Germinal center (tissue), 1 donor: ENCODE data around the gene IGFBP7.
A peak's percentile ranks its signal among the peaks of the same experiment; 100 is the strongest.

Experiments
- DNase-seq: peaks from one replicate; pipeline ENCODE4 v3.0.0; 2012; ENCODE audit warnings: mixed read lengths, low spot score

The IGFBP7 gene, protein sequence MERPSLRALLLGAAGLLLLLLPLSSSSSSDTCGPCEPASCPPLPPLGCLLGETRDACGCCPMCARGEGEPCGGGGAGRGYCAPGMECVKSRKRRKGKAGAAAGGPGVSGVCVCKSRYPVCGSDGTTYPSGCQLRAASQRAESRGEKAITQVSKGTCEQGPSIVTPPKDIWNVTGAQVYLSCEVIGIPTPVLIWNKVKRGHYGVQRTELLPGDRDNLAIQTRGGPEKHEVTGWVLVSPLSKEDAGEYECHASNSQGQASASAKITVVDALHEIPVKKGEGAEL

DNA sequence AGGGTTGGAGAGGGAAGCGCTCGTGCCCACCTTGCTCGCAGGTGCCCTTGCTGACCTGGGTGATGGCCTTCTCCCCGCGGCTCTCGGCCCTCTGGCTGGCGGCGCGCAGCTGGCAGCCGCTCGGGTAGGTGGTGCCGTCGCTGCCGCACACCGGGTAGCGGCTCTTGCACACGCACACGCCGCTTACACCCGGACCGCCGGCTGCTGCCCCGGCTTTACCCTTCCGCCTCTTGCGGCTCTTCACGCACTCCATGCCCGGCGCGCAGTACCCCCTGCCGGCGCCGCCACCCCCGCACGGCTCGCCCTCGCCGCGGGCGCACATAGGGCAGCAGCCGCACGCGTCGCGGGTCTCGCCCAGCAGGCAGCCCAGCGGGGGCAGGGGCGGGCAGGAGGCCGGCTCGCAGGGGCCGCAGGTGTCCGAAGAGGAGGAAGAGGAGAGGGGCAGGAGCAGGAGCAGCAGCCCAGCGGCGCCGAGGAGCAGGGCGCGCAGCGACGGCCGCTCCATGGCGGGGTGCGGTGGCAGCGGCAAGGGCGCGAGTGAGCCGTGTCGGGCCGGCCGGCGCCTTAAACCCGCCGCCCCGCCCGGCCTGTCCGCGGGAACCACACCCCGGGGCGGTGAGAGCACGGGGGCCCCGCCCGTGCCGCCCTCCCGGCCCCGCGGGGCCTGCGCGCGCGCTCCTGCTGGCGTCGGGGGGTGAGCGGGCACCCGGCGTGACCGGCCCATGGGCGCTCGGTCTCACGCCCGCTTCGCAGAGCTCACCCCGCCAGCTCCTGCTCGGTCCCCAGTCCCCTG lies at the start of gene IGFBP7:
TSS of gene IGFBP7 (minus strand) at position 539 of the 793 bp plus-strand sequence. CDS start at position 505, 34 bp downstream.
- DNase-seq: peak; percentile 24

DNA sequence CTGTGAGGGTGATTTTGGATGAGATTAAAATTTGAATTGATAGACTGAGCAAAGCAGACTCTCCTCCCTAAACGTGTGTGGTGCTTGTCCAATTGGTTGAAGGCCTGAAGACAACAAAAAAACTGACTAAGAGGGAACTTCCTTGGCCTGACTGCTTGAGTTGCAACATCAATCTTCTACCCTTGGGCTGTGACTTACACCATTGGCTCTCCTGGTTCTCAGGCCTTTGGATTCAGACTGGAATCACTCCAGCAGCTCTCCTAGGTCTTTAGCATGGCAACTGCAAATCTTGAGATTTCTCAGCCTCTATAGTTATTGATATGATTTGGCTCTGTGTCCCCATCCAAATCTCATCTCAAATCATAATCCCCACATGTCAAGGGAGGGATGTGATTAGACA lies 49.7 kb upstream of the IGFBP7 start:
- no peak for DNase-seq

- no peak for DNase-seq
Measured at GRCh38 chr4:57158762-57159161, 48.6 kb upstream of the IGFBP7 start.

- no peak for DNase-seq
Measured at GRCh38 chr4:57158221-57158620, 48.0 kb upstream of the IGFBP7 start.

GRCh38 chr4:57157596-57158137 lies 47.5 kb upstream of the IGFBP7 start:
- DNase-seq: no peak

DNA sequence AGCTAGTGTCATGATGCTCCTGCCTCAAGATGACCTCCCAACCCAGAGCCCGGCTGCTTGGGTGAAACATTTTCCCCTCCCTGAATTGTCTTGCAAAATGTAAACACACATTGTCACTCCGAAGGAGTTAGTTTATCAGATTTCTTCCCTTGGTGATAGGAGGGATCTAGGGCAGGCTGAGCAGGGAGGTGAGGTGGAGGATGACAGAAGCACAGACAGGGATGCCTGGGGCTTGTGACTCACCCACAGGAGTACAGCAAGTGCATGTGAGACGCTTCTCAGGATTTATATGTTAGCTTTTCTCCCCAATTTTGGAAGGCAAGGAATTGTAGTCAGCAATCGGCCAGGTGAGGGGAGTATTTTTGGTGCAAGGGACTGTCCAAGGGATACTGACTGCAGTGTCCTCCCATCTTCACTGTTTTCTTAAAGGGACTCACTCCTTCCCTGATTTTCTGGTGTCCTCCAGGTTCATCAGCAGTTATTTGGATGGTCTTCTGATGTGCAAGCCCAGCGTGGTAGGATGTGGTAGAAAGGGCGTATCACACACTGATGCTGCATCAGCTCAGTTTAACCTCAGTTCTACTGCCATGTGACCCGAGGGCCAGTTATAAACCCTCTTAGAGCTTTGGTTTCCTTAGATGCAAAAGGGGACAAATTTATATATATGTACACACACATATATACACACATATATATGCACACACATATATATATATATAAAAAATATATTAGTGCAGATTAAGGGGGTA lies 46.2 kb upstream of the IGFBP7 start:
- DNase-seq: no peak

DNA sequence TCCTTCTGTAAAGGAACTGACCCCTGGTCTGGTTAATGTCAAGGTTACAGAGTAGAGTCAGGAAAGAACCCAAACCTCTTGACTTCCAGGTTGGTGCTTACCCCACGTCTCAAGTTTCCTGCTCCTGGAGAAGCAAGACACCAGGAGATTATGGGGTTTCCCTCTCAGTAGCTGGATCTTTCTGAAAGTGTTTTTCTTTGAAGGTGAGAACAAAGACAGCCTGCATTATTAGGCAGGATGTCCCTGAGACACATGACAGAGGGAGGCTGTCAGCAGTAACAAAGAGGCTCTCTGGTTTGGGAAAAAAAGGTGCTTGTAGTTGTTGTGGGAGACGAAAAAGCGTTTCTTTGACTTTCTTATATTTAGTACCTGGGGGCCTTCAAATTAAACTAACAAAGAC lies 44.7 kb upstream of the IGFBP7 start:
- no peak for DNase-seq

DNA sequence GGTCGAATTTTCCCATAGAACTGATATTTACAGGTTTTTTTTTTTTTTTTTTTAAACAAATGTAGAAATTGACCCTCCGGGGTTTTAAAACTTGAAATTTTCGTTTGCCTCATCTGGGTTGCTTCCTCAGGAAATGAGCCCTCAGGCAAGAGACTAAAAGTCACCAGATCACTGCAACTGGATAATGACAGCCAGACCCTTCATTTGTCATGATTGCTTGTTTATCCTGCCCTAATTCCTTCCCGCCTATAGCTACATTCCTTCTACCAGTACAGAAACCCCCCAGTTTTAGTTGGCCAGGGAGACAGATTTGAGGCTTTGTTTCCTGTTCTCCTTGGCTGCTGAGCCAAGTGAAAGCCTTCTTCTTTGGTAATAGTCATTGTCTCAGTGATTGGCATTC lies 44.0 kb upstream of the IGFBP7 start:
- DNase-seq: no peak

DNA sequence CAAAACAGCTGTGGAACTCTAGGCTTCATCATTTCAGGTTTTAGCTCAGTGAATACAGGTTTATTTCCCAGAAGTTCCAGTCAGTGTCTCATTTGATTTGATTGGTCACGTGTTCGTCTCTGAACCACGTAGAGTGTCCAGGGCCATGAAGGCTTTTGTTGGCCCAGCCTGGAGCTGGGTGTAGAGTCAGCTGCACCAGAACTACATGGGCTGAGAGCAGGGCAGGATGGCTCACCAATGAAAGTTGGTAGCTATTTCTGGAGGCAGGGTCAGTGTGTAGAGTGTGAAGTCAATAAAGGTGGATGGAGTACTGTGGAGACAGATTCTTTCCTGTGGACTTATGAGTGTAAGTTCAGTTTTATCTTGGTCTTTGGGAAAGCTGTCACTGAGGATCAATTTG lies 43.0 kb upstream of the IGFBP7 start:
- no peak for DNase-seq

DNA sequence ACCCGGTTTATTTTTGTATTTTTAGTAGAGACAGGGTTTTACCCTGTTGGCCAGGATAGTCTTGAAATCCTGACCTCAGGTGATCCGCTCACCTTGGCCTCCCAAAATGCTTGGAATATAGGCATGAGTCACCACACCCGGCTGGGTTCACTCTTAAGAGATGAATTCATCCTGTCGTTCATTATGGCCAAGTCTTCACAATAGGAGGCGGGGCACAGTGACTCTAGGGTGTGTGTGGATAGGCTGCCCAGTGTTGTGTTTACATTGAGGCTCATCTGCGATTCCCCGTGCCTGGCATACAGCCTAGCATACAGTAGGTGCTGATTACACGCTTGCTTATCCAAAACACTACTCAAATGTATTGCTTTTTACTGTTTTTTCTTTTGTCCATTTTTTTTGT lies 41.3 kb upstream of the IGFBP7 start:
- DNase-seq: no peak

DNA sequence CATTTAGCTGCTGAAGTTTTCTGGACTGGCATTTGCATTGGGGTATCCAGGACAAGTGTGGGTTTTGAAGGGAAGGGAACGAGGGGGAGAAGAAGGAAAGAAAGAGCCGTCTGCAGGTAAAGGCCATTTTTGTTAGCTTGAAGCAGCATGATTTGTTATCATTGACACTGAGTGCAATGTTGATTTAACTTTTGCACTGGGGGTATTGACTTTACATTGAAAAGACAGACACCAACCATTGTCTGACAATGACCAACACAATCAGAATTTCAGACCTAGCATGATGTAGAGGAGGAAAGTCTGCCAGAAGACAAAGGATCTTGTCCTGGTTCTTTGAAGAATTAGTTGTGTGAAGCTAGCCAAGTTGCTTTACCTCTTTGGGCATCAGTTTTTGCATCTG lies 39.6 kb upstream of the IGFBP7 start:
- DNase-seq: no peak

GRCh38 chr4:57148831-57149505 lies 38.8 kb upstream of the IGFBP7 start:
- no peak for DNase-seq

DNA sequence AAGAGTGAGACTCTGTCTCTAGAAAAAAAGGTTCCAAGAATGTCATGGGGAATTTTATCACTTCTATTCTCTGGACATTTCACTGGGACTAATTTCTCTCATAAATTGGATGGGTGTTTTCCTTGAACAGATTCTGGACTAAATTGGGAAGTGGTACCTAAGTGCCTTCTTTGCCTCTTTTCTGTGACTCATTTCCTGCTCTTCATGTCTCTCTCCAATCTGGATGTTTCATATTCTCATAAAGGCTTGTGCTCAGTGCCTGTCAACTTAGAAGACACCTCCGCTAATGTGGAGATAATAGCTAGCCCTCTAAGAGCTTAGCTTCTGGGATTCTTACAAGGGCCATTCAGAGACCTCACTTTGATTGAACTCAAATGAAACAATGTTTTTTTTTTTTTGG lies 38.0 kb upstream of the IGFBP7 start:
- no peak for DNase-seq

- DNase-seq: no peak
Measured at GRCh38 chr4:57147335-57148060, 37.3 kb upstream of the IGFBP7 start.

GRCh38 chr4:57146444-57146843 lies 36.3 kb upstream of the IGFBP7 start:
- no peak for DNase-seq

- DNase-seq: no peak
Measured at GRCh38 chr4:57144466-57144865, 34.3 kb upstream of the IGFBP7 start.

- no peak for DNase-seq
Measured at GRCh38 chr4:57139783-57140182, 29.6 kb upstream of the IGFBP7 start.

DNA sequence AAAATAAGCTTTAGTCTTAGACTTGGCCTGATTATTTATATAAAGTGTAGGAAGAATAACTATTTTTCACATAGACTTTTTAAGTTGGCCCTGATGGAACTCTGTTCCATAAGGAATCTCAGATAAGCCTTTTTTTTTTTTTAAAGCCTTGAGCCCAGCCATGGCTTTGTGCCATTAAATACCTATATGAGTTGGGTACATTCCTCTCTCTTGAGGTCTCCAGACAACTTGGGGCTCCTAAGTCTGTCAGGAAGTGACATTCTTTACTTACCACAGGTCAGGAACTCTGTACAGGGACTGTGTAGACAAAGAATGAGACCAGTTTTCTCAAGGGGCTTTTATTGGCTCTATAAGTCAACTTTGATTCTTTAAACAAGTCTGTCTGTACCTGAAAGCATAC lies 27.1 kb upstream of the IGFBP7 start:
- no peak for DNase-seq

- no peak for DNase-seq
Measured at GRCh38 chr4:57136281-57136680, 26.1 kb upstream of the IGFBP7 start.

DNA sequence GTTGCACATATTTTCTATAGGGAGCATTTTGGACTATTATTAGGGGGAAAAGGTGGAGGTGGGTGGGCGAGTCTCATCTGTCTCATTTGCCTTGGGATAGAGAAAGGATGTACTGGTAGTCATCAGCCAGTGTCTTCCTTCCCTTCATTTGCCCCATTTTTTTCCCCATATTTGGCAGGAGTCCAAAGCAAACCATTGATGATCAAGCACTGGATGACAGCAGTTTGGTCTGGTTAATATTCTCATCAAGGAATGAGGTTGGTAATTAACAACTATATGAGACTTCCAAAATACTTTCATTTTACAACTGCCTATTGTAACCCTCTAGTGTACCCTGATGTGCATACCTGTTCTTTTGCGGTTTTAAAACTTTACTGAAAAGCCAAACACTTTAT lies 22.6 kb upstream of the IGFBP7 start:
- no peak for DNase-seq
